Cardiac muscle cell (in vitro differentiated cells and primary cell): Measurements from ENCODE around the gene CLN5. TPM values are rescaled to one million over a fixed set of nuclear protein-coding genes. Genes with fewer than 3 reads are reported as not detected.

Experiments
- DNase-seq, 2 donors: peaks; one replicate each; pipeline versions ENCODE4 v3.0.0 to v3.0.0-alpha.2; 2010 to 2017; ENCODE audit warnings: low read depth in 1 of 2, low spot score in 1 of 2
- H3K27ac ChIP-seq: fragments of 200-600 bp; sonication (generic); 2 replicates; pipeline ENCODE4 v1.5.1; 2016
- H3K27me3 ChIP-seq: fragments of 200-600 bp; sonication (generic); 2 replicates; pipeline ENCODE4 v1.6.0; 2016; ENCODE audit warnings: control low read depth
- H3K36me3 ChIP-seq: fragments of 200-600 bp; sonication (generic); 2 replicates; pipeline ENCODE4 v1.5.1; 2016; ENCODE audit warnings: control low read depth
- H3K4me1 ChIP-seq: fragments of 200-600 bp; sonication (generic); 2 replicates; pipeline ENCODE4 v1.8.1; 2017; ENCODE audit warnings: low read depth, mild to moderate bottlenecking, mixed run types
- H3K4me3 ChIP-seq: fragments of 200-600 bp; sonication (generic); 2 replicates; pipeline ENCODE4 v1.5.1; 2016; ENCODE audit warnings: mild to moderate bottlenecking
- H3K9me3 ChIP-seq: fragments of 200-600 bp; sonication (generic); 2 replicates; pipeline ENCODE4 v1.5.1; 2017; ENCODE audit warnings: low read depth, mild to moderate bottlenecking, control low read depth
- CTCF ChIP-seq: IDR thresholded peaks from 2 replicates; pipeline ENCODE4 v1.5.1; 2012; ENCODE audit warnings: low read depth, mild to moderate bottlenecking, low read length
- polyA plus RNA-seq: library from polyadenylated mRNA; unstranded; fragments of >200 nt; fragmentation: Nextera tagmentation; extraction: Ambion mirVana; gene quantifications from 2 replicates; pipeline ENCODE4 v1.2.1, GENCODE V29; 2016
- total RNA-seq: library from RNA; depleted of rRNA; stranded (reverse); fragments of >200 nt; gene quantifications from 2 replicates; pipeline ENCODE4 v1.2.3, GENCODE V29; 2016

Gene CLN5
- total and polyA plus RNA-seq, 2 experiments from 2014 or later = 11.1 to 22.9 TPM

DNA sequence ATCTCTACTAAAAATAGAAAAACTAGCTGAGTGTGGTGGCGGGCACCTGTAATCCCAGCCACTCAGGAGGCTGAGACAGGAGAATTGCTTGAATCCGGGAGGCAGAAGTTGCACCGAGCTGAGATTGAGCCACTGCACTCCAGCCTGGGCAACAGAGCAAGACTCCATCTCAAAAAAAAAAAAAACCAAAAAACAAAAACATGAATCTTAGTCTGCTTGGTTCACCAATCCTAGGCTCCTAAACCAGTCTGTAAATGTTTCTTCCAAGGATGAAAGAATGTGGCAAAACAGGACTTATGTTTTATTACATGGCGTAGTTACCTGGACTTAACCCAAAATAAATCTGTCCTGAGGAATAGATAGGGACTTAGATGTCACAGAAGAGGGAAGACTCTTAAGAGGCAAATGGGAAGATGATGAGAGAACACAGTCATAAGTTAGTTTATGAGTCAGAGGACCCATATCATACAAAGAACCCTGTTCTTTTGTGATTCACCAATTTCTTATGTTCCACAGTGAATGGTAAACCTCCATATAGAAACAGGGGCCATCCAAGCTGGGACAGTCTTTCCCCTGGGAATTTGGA, 41.9 kb downstream of the CLN5 start:
- no peak for DNase-seq
- Histone ChIP-seq H3K4me1 (no peaks in the 10 kb centered on the region), H3K4me3 (no peak overlapping the region), H3K27ac (no peak overlapping the region), H3K36me3 (no peaks in the 10 kb centered on the region), H3K9me3 (no peaks in the 10 kb centered on the region), H3K27me3 (no peaks in the 10 kb centered on the region)
- no peak for TF ChIP-seq CTCF

DNA sequence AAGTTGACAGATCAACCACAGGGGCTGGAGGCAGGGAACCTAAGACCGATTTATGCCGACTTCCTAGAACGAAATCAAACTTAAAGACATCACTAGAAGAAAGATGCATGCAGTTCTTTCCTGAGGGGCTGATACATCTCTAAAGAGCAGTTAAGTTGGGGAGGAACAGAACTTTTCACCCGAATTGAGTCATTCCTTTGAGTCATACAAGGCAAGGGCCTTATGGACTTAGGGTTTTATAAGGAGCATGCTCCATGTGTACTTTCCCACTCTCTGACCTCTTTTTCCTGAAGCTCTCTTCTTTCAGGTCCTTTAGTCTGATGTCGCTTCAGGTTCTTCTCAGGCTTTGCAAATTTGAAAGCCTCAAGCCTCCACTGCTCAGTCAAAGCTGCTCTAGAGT, 43.0 kb downstream of the CLN5 start:
- no peaks in the 10 kb centered on the region for H3K4me1 ChIP-seq
- H3K36me3 ChIP-seq = no peaks in the 10 kb centered on the region
- DNase-seq = no peak
- TF ChIP-seq CTCF = no peak
- no peak overlapping the region for H3K27ac ChIP-seq
- no peaks in the 10 kb centered on the region for H3K9me3 ChIP-seq
- no peak overlapping the region for H3K4me3 ChIP-seq
- H3K27me3 ChIP-seq = no peaks in the 10 kb centered on the region

- no peaks in the 10 kb centered on the region for H3K4me1 ChIP-seq
- no peaks in the 10 kb centered on the region for H3K27me3 ChIP-seq
- no peaks in the 10 kb centered on the region for H3K9me3 ChIP-seq
- H3K27ac ChIP-seq = no peak overlapping the region
- H3K36me3 ChIP-seq = no peaks in the 10 kb centered on the region
- no peak for DNase-seq
- no peak overlapping the region for H3K4me3 ChIP-seq
- no peak for TF ChIP-seq CTCF
These were observed 44.4 kb downstream of the CLN5 start for GRCh38 chr13:77036279-77036678.

- TF ChIP-seq CTCF = no peak
- no peaks in the 10 kb centered on the region for H3K9me3 ChIP-seq
- DNase-seq = no peak
These were observed 47.1 kb downstream of the CLN5 start for GRCh38 chr13:77038907-77039480.

DNA sequence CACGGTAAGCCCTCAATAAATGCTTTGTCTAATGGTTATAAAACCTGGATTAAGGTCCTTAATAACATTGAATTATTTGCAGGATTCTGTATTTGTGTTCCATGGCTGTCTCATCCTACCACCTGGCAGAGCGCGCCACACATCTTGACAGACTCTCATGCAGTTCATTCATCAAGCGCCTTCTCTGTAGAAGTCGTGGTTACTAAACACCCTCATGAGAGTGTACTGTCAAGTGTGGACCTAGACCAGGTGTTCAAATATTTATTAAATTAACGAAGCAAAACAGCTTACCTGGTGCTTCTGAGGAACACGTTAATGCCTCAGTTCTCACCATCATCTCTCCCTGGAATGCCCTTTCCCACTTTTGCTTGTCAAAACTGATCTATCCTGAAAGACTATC, 48.2 kb downstream of the CLN5 start:
- H3K9me3 ChIP-seq = no peaks in the 10 kb centered on the region
- DNase-seq = no peak
- no peaks in the 10 kb centered on the region for H3K4me1 ChIP-seq
- H3K4me3 ChIP-seq = no peak overlapping the region
- no peaks in the 10 kb centered on the region for H3K36me3 ChIP-seq
- no peak for TF ChIP-seq CTCF
- H3K27me3 ChIP-seq = no peaks in the 10 kb centered on the region
- no peak overlapping the region for H3K27ac ChIP-seq

More at GRCh38 chr13:77038907-77039480, 47.1 kb downstream of the CLN5 start:
- H3K36me3 ChIP-seq = no peaks in the 10 kb centered on the region
- H3K27me3 ChIP-seq = no peaks in the 10 kb centered on the region
- no peak overlapping the region for H3K4me3 ChIP-seq
- H3K4me1 ChIP-seq = no peaks in the 10 kb centered on the region
- H3K27ac ChIP-seq = no peak overlapping the region
